WTC11 (cell line): Measurements from ENCODE around the gene ALOXE3. TPM values are rescaled to one million over a fixed set of nuclear protein-coding genes. Genes with fewer than 3 reads are reported as not detected.

Experiments used
- ATAC-seq: fragments of 200-7000 bp; cut with Tn5 transposase; 2 replicates; pipeline ENCODE4 v1.10.0; 2021; ENCODE audit warnings: mild to moderate bottlenecking, moderate library complexity
- CTCF ChIA-PET: fragments of 300-600 bp; sonication (Branson Sonifier 250); formaldehyde crosslinking; loops from one replicate; lab custom pipeline; 2021; ENCODE audit warnings: antibody characterized with exemption; lab: Charles Lee
- POLR2A ChIA-PET: fragments of 350-600 bp; sonication (Branson Sonifier 250); formaldehyde crosslinking; loops from one replicate; lab custom pipeline; 2021; ENCODE audit warnings: antibody characterized with exemption; lab: Charles Lee
- DNase-seq: peaks from one replicate; pipeline ENCODE4 v3.0.0; 2021; ENCODE audit warnings: low spot score
- H3K27ac Mint-ChIP-seq: 2 replicates; pipeline ENCODE4 v1.8.0; 2021; ENCODE audit warnings: mixed read lengths
- H3K27me3 Mint-ChIP-seq: 2 replicates; pipeline ENCODE4 v1.8.0; 2021; ENCODE audit warnings: low read depth, mild to moderate bottlenecking, moderate library complexity, mixed read lengths
- H3K36me3 Mint-ChIP-seq: 2 replicates; pipeline ENCODE4 v1.8.0; 2021; ENCODE audit warnings: mixed read lengths
- H3K4me1 Mint-ChIP-seq: 2 replicates; pipeline ENCODE4 v1.8.0; 2022; ENCODE audit warnings: mixed read lengths
- H3K4me3 Mint-ChIP-seq: 2 replicates; pipeline ENCODE4 v1.8.0; 2021; ENCODE audit warnings: mild to moderate bottlenecking, moderate library complexity, mixed read lengths
- H3K9me3 Mint-ChIP-seq: 2 replicates; pipeline ENCODE4 v1.8.0; 2021; ENCODE audit warnings: mixed read lengths
- ARID4B ChIP-seq: sonication (generic); formaldehyde crosslinking; IDR thresholded peaks from 2 replicates; pipeline ENCODE4 v1.8.0; 2023; ENCODE audit warnings: missing genetic modification reagents, mild to moderate bottlenecking, borderline replicate concordance
- CREB1 ChIP-seq: sonication (generic); formaldehyde crosslinking; IDR thresholded peaks from 2 replicates; pipeline ENCODE4 v1.8.0; 2023; ENCODE audit warnings: mild to moderate bottlenecking, missing genetic modification reagents
- ERG ChIP-seq: fragments of 250-450 bp; sonication (Bioruptor Pico); IDR thresholded peaks from 2 replicates; pipeline ENCODE4 v1.8.0; 2021; ENCODE audit warnings: mild to moderate bottlenecking
- ESRRA ChIP-seq: sonication (generic); formaldehyde crosslinking; IDR thresholded peaks from 2 replicates; pipeline ENCODE4 v1.8.1; 2022; ENCODE audit warnings: mild to moderate bottlenecking, missing genetic modification reagents, borderline replicate concordance
- KAT7 ChIP-seq: sonication (generic); formaldehyde crosslinking; IDR thresholded peaks from 2 replicates; pipeline ENCODE4 v1.8.1; 2023; ENCODE audit warnings: missing genetic modification reagents, mild to moderate bottlenecking, borderline replicate concordance
- MXD4 ChIP-seq: fragments of 250-450 bp; sonication (Bioruptor Pico); IDR thresholded peaks from 2 replicates; pipeline ENCODE4 v1.8.0; 2021; ENCODE audit warnings: mild to moderate bottlenecking, moderate library complexity, borderline replicate concordance
- NFATC4 ChIP-seq: fragments of 250-450 bp; sonication (Bioruptor Pico); IDR thresholded peaks from 2 replicates; pipeline ENCODE4 v1.9.0; 2021; ENCODE audit warnings: mild to moderate bottlenecking
- PREB ChIP-seq: sonication (generic); formaldehyde crosslinking; IDR thresholded peaks from 2 replicates; pipeline ENCODE4 v1.8.1; 2022; ENCODE audit warnings: mild to moderate bottlenecking, missing genetic modification reagents, moderate library complexity, borderline replicate concordance
- RELA ChIP-seq: sonication (generic); formaldehyde crosslinking; IDR thresholded peaks from 2 replicates; pipeline ENCODE4 v1.8.1; 2022; ENCODE audit warnings: missing genetic modification reagents, mild to moderate bottlenecking, borderline replicate concordance
- TP53 ChIP-seq: sonication (generic); formaldehyde crosslinking; IDR thresholded peaks from 2 replicates; pipeline ENCODE4 v1.8.1; 2023; ENCODE audit warnings: mild to moderate bottlenecking, missing genetic modification reagents
- ZMAT4 ChIP-seq: fragments of 250-450 bp; sonication (Bioruptor Pico); IDR thresholded peaks from 2 replicates; pipeline ENCODE4 v1.9.0; 2021; ENCODE audit warnings: mild to moderate bottlenecking
- ZNF532 ChIP-seq: fragments of 250-450 bp; sonication (Bioruptor Pico); IDR thresholded peaks from 2 replicates; pipeline ENCODE4 v1.9.0; 2021; ENCODE audit warnings: mild to moderate bottlenecking, borderline replicate concordance
- total RNA-seq: library from RNA; stranded (reverse); gene quantifications from 3 replicates; pipeline ENCODE4 v1.2.3, GENCODE V29; 2021
- TF ChIP-seq, protein P1 (sequence below): sonication (generic); formaldehyde crosslinking; IDR thresholded peaks from 2 replicates; pipeline ENCODE4 v1.8.1; 2022; ENCODE audit warnings: mild to moderate bottlenecking, moderate library complexity, missing genetic modification reagents
- TF ChIP-seq, protein P2 (sequence below): sonication (generic); formaldehyde crosslinking; IDR thresholded peaks from 2 replicates; pipeline ENCODE4 v1.8.0; 2022; ENCODE audit warnings: mild to moderate bottlenecking, missing genetic modification reagents
- TF ChIP-seq, protein P3 (sequence below): sonication (generic); formaldehyde crosslinking; conservative IDR thresholded peaks from 2 replicates; pipeline ENCODE4 v1.8.1; 2022; ENCODE audit warnings: mild to moderate bottlenecking, missing genetic modification reagents

Gene ALOXE3
- total RNA-seq, 1 experiment from 2014 or later: 0.81 TPM

DNA sequence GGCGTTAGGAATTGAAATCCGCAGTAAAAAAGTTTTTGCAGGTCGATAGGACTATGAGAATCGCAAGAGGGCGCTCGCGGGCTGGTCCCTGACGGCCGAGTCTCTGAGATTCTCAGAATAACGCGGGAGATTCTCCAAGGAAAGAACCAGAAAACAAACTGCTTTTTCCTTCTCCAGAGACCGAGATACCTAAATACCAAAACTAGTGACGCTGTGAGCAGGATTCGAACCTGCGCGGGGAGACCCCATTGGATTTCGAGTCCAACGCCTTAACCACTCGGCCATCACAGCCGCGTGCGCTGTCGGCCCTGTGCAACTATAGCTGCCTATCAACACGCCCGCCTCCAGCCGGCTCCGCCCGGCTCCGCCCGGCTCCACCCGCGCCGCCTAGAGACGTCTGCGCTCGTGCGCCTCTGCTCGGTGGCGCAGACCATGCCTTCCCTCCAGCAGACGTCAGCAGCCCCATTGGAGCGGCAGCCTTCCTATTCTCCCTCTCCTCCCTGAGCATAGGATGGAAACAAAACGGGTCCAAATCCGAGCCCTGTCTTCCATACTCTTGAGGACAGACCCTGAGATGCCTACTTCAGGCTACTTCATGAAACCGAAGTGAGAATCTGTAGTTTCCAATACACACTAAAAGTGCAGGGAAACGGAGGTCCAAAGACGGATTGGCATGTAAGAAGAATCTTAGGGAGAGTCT, 20.5 kb upstream of the ALOXE3 start (continued):
- TF ChIP-seq ZMAT4 (peak; percentile 56; the same call in 1 of the 2 replicates), CREB1 (CRISPR knock-in tag) (peak; percentile 31; the same call in 1 of the 2 replicates), ZNF532 (CRISPR knock-in tag) (0 out of 2 replicates have a peak, but pooled peaks have one; percentile 38), ESRRA (CRISPR knock-in tag) (no peak), PREB (peak; percentile 50; the same call in 1 of the 2 replicates), TP53 (CRISPR knock-in tag) (no peak), NFATC4 (no peak), MXD4 (no peak)
- TF ChIP-seq, protein P1, sequence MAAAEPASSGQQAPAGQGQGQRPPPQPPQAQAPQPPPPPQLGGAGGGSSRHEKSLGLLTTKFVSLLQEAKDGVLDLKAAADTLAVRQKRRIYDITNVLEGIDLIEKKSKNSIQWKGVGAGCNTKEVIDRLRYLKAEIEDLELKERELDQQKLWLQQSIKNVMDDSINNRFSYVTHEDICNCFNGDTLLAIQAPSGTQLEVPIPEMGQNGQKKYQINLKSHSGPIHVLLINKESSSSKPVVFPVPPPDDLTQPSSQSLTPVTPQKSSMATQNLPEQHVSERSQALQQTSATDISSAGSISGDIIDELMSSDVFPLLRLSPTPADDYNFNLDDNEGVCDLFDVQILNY (CRISPR knock-in tag): no peak

- DNase-seq: no peak
- no peak for ATAC-seq
- H3K4me3 Mint-ChIP-seq: no peak overlapping the region
- H3K27me3 Mint-ChIP-seq: no peaks in the 10 kb centered on the region; the same call in 1 of the 2 replicates
- no peaks in the 10 kb centered on the region for H3K9me3 Mint-ChIP-seq
- TF ChIP-seq, protein P2, sequence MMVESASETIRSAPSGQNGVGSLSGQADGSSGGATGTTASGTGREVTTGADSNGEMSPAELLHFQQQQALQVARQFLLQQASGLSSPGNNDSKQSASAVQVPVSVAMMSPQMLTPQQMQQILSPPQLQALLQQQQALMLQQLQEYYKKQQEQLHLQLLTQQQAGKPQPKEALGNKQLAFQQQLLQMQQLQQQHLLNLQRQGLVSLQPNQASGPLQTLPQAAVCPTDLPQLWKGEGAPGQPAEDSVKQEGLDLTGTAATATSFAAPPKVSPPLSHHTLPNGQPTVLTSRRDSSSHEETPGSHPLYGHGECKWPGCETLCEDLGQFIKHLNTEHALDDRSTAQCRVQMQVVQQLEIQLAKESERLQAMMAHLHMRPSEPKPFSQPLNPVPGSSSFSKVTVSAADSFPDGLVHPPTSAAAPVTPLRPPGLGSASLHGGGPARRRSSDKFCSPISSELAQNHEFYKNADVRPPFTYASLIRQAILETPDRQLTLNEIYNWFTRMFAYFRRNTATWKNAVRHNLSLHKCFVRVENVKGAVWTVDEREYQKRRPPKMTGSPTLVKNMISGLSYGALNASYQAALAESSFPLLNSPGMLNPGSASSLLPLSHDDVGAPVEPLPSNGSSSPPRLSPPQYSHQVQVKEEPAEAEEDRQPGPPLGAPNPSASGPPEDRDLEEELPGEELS (CRISPR knock-in tag): no peak
- TF ChIP-seq KAT7 (CRISPR knock-in tag): no peak
- peaks cover 8% of the 10 kb centered on the region for H3K36me3 Mint-ChIP-seq
- CTCF ChIA-PET: interaction anchor here (0.6 to 3.6 kb wide), 15 partner anchors 11 to 951 kb away, joined by 3 to 25 read pairs (median 5); partner anchors contain the start of genes ALOXE3 and HES7
- no peak overlapping the region for H3K27ac Mint-ChIP-seq
- POLR2A ChIA-PET: interaction anchor here (1.0 to 1.5 kb wide), 3 partner anchors 16 to 72 kb away, joined by 3 to 4 read pairs (median 4); partner anchors contain the start of gene AURKB
- peaks cover 13% of the 10 kb centered on the region for H3K4me1 Mint-ChIP-seq
Measured at GRCh38 chr17:8138374-8138671, 20.0 kb upstream of the ALOXE3 start.

- H3K36me3 Mint-ChIP-seq: peaks cover 8% of the 10 kb centered on the region
- ATAC-seq: no peak
- H3K27me3 Mint-ChIP-seq: no peaks in the 10 kb centered on the region; the same call in 1 of the 2 replicates
- TF ChIP-seq RELA (CRISPR knock-in tag) (no peak), ARID4B (CRISPR knock-in tag) (no peak), ERG (CRISPR knock-in tag) (no peak)
- TF ChIP-seq, protein P3, sequence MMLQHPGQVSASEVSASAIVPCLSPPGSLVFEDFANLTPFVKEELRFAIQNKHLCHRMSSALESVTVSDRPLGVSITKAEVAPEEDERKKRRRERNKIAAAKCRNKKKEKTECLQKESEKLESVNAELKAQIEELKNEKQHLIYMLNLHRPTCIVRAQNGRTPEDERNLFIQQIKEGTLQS (CRISPR knock-in tag): no peak
Measured at GRCh38 chr17:8137645-8138373, 19.5 kb upstream of the ALOXE3 start.

More at GRCh38 chr17:8137645-8138373, 19.5 kb upstream of the ALOXE3 start:
- ChIA-PET POLR2A (interaction anchor here (1.0 to 1.2 kb wide), 3 partner anchors 17 to 72 kb away, joined by 3 to 4 read pairs (median 4); partner anchors contain the start of gene AURKB), CTCF (interaction anchor here (0.6 to 3.6 kb wide), 15 partner anchors 10 to 950 kb away, joined by 3 to 25 read pairs (median 5); partner anchors contain the start of genes ALOXE3 and HES7)
- Mint-ChIP-seq H3K4me1 (peaks cover 18% of the 10 kb centered on the region), H3K27ac (no peak overlapping the region), H3K9me3 (no peaks in the 10 kb centered on the region), H3K4me3 (no peak overlapping the region)
- no peak for DNase-seq
